Fibroblast of the conjunctiva (primary cell): ENCODE measurements around the gene TMEM97.
"Not testable (repeated sequence)": the region's sequence is repeated elsewhere in the genome, so short reads cannot be mapped to it uniquely, and the experiment has no call there.

Source experiments
- DNase-seq: peaks from one replicate; pipeline ENCODE4 v3.0.0-alpha.2; 2010; ENCODE audit warnings: low read depth

TMEM97 gene

GRCh38 chr17:28318759-28319597 lies at the start of gene TMEM97:
TMEM97 (plus strand) TSS chr17:28319200; CDS start chr17:28319240, 40 bp downstream.
- DNase-seq: peak; percentile 94

GRCh38 chr17:28270055-28270454 lies 48.9 kb upstream of the TMEM97 start:
- DNase-seq: no peak

- no peak for DNase-seq
Observed at GRCh38 chr17:28270926-28271325, 48.1 kb upstream of the TMEM97 start.

DNA sequence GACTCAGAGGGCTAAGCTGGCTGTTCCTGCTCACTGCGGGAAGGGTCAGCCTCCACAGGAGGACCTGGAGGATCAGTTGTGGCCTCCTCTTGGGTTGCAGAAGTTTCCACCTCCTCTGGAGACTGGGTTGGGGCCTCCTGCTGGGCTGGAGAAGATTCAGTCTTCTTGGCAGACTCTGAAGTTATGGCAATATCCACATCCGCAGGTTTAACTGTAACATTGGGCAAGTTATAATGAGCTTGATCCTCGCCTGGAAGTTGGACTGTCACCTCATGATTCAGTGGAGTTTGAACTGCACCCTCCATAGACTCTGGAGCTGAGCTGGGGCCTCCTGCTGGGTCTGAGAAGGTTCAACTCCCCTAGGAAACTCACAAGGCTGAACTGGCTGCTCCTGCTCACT lies 47.6 kb upstream of the TMEM97 start:
- DNase-seq: no peak

DNA sequence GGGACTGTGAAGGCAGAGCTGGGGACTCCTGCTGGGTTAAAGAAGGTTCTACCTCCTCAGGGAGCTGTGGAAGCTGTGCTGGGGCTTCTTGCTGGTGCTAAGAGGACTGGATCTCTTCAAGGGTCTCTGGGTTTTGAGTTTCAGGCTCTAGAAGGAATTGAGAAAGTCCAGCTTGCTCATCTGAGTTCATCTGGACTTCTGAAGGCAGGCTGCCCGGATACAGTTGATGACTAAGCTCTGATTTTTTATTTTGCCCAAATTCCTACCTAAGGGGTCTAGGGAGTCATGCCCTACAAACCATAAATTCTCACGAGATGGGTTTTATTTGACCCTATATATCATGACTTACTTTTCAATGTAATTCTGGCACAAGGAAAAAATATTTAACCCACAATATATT lies 46.8 kb upstream of the TMEM97 start:
- DNase-seq: no peak

GRCh38 chr17:28273341-28273740 lies 45.7 kb upstream of the TMEM97 start:
- DNase-seq: not testable (repeated sequence)

DNA sequence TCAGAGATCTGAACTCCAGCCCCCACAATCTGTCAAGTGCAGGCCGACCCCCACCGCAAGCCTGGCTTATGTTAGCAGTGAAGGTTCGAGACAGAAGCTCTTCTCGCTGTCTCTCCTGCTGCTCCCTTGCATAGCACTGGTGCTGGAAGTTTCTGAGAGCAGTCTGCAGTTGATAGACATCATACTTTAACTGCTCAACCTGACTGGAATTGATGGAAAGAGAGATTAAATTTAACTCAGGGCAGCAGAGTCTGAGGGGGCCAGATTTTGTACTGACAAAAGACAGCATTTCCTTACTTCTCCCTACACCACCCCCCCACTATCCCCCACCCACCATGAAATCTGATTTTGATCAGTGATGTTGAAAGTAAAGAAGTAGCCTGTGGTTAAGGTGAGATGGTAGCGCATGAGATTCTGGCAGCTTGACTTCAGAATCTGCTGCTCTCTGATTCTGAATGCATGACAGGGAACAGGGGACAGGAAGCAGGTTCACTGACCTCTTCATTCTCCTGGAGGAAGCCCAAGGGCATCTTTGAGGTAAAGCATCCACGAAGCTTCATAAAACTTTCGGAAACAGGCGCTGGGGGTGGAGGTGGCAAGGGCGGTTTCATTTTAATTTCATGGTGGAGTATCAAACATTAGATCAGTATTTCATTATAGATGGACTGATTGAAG lies 44.3 kb upstream of the TMEM97 start:
- DNase-seq: no peak

GRCh38 chr17:28276011-28276410 lies 43.0 kb upstream of the TMEM97 start:
- DNase-seq: no peak

DNA sequence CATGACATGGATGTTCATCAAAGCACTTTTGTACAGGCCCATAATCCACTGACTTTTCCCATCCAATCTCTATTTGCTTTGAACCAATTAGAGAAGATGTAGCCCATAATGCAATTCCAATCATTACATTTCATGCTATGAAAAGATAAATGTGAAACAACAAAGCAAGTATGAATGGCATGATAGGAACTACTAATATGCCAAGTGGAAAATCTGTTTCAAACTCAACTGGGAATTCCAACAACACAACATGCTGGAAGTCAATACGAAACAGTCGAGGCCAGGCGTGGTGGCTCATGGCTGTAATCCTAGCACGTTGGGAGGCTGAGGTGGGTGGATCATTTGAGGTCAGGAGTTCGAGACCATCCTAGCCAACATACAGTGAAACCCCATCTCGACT lies 39.6 kb upstream of the TMEM97 start:
- DNase-seq: no peak

DNA sequence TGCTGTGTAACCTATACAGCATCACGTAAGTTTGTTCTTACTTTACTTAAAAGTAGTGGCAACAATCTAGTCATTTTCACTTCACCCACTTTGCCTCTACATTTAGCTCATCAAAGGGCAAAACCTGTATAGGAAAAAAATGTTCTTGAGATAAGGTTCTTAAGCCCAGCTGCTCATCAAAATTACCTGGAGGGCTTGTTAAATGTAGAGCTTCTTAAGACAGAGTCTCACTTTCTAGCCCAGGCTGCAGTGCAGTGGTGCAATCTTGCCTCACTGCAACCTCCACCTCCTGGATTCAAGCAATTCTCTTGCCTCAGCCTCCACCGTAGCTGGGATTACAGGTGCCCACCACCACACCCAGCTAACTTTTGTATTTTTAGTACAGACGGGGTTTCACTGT lies 38.2 kb upstream of the TMEM97 start:
- DNase-seq: no peak

DNA sequence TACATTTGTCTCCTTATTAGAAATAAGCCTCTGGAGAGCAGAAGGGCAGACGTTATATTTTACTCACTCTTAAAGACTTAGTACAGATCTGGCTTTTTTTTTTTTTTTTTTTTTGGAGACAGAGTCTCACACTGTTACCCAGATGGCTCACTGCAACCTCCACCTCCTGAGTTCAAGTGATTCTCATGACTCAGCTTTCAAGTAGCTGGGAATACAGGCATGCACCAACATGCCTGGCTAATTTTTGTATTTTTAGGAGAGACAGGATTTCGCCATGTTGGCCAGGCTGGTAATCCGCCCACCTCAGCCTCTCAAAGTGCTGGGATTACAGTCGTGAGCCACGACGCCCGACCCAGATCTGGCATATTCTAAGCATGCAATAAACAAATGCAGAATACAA lies 36.4 kb upstream of the TMEM97 start:
- peak; percentile 55 for DNase-seq

DNA sequence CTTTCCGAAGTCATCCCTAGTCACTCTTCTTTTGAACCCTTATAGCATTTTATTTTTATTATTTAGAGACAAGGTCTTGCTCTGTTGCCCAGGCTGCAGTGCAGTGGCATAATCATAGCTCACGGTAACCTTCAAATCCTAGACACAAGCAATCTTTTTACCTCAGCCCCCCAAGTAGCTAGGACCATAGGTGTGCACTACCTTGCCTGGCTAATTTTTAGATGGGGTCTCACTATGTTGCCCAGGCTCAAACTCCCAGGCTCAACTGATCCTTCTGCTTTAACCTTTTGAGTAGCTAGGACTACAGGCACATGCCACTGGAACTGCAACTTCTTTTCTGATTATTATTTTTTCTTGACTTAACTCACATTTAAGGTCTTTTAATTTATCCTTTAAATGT lies 33.0 kb upstream of the TMEM97 start:
- no peak for DNase-seq

DNA sequence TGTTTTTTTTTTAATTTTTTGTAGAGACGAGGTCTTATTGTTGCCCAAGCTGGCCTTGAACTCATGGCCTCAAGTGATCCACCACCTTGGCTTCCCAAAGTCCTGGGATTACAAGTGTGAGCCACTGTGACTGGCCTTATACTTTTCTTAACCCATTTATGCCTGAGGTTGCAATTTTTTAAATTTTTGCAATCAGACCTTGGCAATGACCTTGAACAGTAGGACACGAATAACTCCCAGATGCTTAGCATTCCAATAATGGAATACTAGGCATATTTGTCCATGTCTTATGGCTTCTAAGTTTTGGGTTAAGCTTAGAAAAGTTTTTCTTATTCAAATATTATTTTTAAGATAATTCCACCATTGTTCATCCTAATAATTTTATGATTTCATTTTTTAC lies 28.3 kb upstream of the TMEM97 start:
- no peak for DNase-seq

GRCh38 chr17:28291780-28292330 lies 27.1 kb upstream of the TMEM97 start:
- no peak for DNase-seq

- not testable (repeated sequence) for DNase-seq
Observed at GRCh38 chr17:28292878-28293277, 26.1 kb upstream of the TMEM97 start.

DNA sequence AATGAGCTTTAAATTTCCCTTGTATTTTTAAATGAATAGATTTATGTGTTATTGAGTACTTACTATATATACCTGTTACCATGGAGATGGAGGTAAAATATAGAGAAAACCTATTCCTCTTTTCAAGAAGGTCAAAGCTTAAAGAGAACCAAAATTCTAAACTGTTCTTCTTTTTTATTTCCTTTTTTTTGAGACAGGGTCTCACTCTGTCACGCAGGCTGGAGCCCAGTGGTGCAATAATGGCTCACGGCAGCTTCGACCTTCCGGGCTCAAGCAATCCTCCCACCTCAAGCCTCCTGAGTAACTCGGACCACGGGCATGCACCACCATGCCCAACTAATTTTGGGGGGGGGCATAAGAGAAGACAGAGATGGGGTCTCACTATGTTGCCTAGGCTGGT lies 25.0 kb upstream of the TMEM97 start:
- no peak for DNase-seq

- DNase-seq: no peak
Observed at GRCh38 chr17:28295677-28296578, 23.1 kb upstream of the TMEM97 start.

- DNase-seq: no peak
Observed at GRCh38 chr17:28298449-28298848, 20.6 kb upstream of the TMEM97 start.

DNA sequence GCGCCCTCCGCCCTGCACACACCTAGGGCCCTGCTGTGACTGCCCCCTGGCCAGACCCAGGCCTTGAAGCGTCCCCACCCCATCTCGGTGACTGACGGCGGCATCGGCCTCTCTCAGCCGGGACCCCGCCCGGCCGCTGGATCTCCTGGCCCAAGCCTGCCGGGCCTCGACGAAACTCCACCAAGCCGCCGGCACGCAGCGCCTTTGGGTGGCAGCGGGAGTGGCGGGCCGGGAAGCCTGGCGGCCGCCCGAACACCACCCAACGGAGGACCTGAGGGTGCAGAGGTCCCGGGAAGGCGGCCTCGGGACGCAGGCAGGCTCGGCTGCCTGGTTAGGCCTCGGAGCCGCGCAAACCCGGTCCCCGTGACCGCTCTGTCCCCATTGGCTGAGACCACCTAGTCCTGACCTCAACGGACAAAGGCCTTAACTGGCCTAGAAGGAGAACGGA lies 12.0 kb upstream of the TMEM97 start:
- no peak for DNase-seq

GRCh38 chr17:28313841-28314240 lies 5.2 kb upstream of the TMEM97 start:
- DNase-seq: no peak

GRCh38 chr17:28315846-28316705 lies 2.9 kb upstream of the TMEM97 start:
- no peak for DNase-seq
